B cell (primary cell): ENCODE results near the gene ARHGEF3. TPM values are rescaled to one million over a fixed set of nuclear protein-coding genes. Genes with fewer than 3 reads are reported as not detected.

ENCODE experiments used
- ATAC-seq: fragments of 200-7000 bp; cut with Tn5 transposase; one replicate; pipeline ENCODE4 v1.10.0; 2021; ENCODE audit warnings: low read depth, mild to moderate bottlenecking, moderate number of reproducible peaks, moderate library complexity
- CTCF ChIA-PET: fragments of 350-600 bp; sonication (Branson Sonifier 250); formaldehyde crosslinking; loops from one replicate; lab custom pipeline; 2021; ENCODE audit warnings: antibody characterized with exemption, inconsistent platforms; lab: Charles Lee
- POLR2A ChIA-PET: fragments of 350-600 bp; sonication (Branson Sonifier 250); formaldehyde crosslinking; loops from one replicate; lab custom pipeline; 2021; ENCODE audit warnings: antibody characterized with exemption; lab: Charles Lee
- DNase-seq: peaks from one replicate; pipeline ENCODE4 v3.0.0; 2013
- H2AFZ ChIP-seq: 2 replicates; pipeline ENCODE4 v1.6.1; 2012; ENCODE audit warnings: mild to moderate bottlenecking, low read depth, low read length; ENCODE audit not compliant: insufficient read depth, poor library complexity, severe bottlenecking
- H3K27ac ChIP-seq, 2 donors: 1 replicate in 1 of 2; 2 replicates in 1 of 2; pipeline ENCODE4 v1.5.1; 2012 to 2013; ENCODE audit warnings: low read length in 2 of 2, mild to moderate bottlenecking in 2 of 2, moderate library complexity in 1 of 2
- H3K27me3 ChIP-seq, 4 experiments: fragments of 200-600 bp in 1 of 4; sonication (generic) in 1 of 4; replicated peaks in 1 of 4; 1 replicate in 2 of 4; 2 replicates in 2 of 4; pipeline versions ENCODE4 v1.6.1 to v1.7.0; 2013 to 2016; ENCODE audit warnings: low read length in 3 of 4, mild to moderate bottlenecking in 2 of 4, mixed read lengths in 1 of 4, moderate library complexity in 1 of 4; ENCODE audit not compliant: insufficient read depth in 4 of 4, control insufficient read depth in 3 of 4; ENCODE audit errors: control extremely low read depth in 1 of 4
- H3K36me3 ChIP-seq, 2 experiments: replicated peaks in 1 of 2; 1 replicate in 1 of 2; 2 replicates in 1 of 2; pipeline versions ENCODE4 v1.6.1 to v1.7.1; 2013; ENCODE audit warnings: low read length in 1 of 2; ENCODE audit not compliant: insufficient read depth in 2 of 2, control insufficient read depth in 1 of 2; ENCODE audit errors: control extremely low read depth in 1 of 2, extremely low read depth in 1 of 2
- H3K4me1 ChIP-seq, 2 donors: fragments of 200-600 bp in 1 of 2; sonication (generic) in 1 of 2; 1 replicate in 1 of 2; 2 replicates in 1 of 2; pipeline versions ENCODE4 v1.5.1 to v1.6.1; 2013 to 2017; ENCODE audit warnings: low read length in 2 of 2; ENCODE audit not compliant: control insufficient read depth in 2 of 2, insufficient read depth in 2 of 2
- H3K4me2 ChIP-seq: replicated peaks from 2 replicates; pipeline ENCODE3; 2012; ENCODE audit warnings: mild to moderate bottlenecking, low read depth, low read length; ENCODE audit not compliant: poor library complexity, severe bottlenecking
- H3K4me3 ChIP-seq, 5 experiments: fragments of 200-600 bp in 1 of 5; sonication (generic) in 1 of 5; 1 replicate in 3 of 5; 2 replicates in 2 of 5; pipeline versions ENCODE4 v1.5.1 to v1.7.0; 2011 to 2016; ENCODE audit warnings: low read length in 4 of 5, mild to moderate bottlenecking in 4 of 5, low read depth in 2 of 5, control low read depth in 1 of 5, moderate library complexity in 1 of 5; ENCODE audit not compliant: insufficient read depth in 1 of 5; ENCODE audit errors: control extremely low read depth in 1 of 5, extremely low read depth in 1 of 5
- H3K79me2 ChIP-seq: fragments of 200-600 bp; sonication (generic); one replicate; pipeline ENCODE4 v1.6.0; 2016; ENCODE audit warnings: low read length; ENCODE audit not compliant: control insufficient read depth, insufficient read depth
- H3K9ac ChIP-seq: fragments of 200-600 bp; sonication (generic); 2 replicates; pipeline ENCODE4 v1.6.1; 2017; ENCODE audit warnings: mild to moderate bottlenecking, low read length, moderate library complexity
- H3K9me3 ChIP-seq, 3 donors: one replicate each; pipeline versions ENCODE4 v1.6.1 to v1.7.1; 2013; ENCODE audit warnings: low read length in 2 of 3; ENCODE audit not compliant: control insufficient read depth in 2 of 3, insufficient read depth in 1 of 3; ENCODE audit errors: control extremely low read depth in 1 of 3
- H4K20me1 ChIP-seq: 2 replicates; pipeline ENCODE4 v1.6.0; 2012; ENCODE audit warnings: mild to moderate bottlenecking, low read length; ENCODE audit not compliant: insufficient read depth, control insufficient read depth, poor library complexity, severe bottlenecking
- H3K27ac Mint-ChIP-seq: one replicate; pipeline ENCODE4 v1.8.0; 2021; ENCODE audit warnings: mixed read lengths
- H3K27me3 Mint-ChIP-seq: one replicate; pipeline ENCODE4 v1.8.0; 2021; ENCODE audit warnings: mixed read lengths
- H3K4me1 Mint-ChIP-seq: one replicate; pipeline ENCODE4 v1.8.0; 2021; ENCODE audit warnings: mixed read lengths
- H3K4me3 Mint-ChIP-seq: one replicate; pipeline ENCODE4 v1.8.0; 2021; ENCODE audit warnings: mixed read lengths
- H3K9me3 Mint-ChIP-seq: one replicate; pipeline ENCODE4 v1.8.0; 2022; ENCODE audit warnings: mixed read lengths; ENCODE audit not compliant: insufficient read depth
- CTCF ChIP-seq: fragments of 200-600 bp; IDR thresholded peaks from one replicate; pipeline ENCODE4 v1.8.0; 2022; ENCODE audit warnings: antibody characterized with exemption, mild to moderate bottlenecking
- EZH2 ChIP-seq: IDR thresholded peaks from 2 replicates; pipeline ENCODE4 v1.6.1; 2012; ENCODE audit warnings: borderline replicate concordance, low read depth, mild to moderate bottlenecking, moderate library complexity, low read length; ENCODE audit not compliant: insufficient read depth, poor library complexity, severe bottlenecking
- WGBS: methylation state at CpG from one replicate; pipeline ENCODE4 v1.1.5; 2013; ENCODE audit warnings: missing lambda C conversion rate; ENCODE audit not compliant: insufficient coverage; 5-methylcytosine and 5-hydroxymethylcytosine counted together
- intact Hi-C: fragments of 100-400 bp; cut with micrococcal nuclease; formaldehyde crosslinking; loops from one replicate; pipeline ENCODE4 v1.10.0; 2022
- polyA plus RNA-seq: library from polyadenylated mRNA; depleted of rRNA; stranded (reverse); fragments of >200 nt; gene quantifications from 2 replicates; pipeline ENCODE4 v1.2.3, GENCODE V29; 2012
- total RNA-seq, 2 donors: library from RNA; stranded (reverse); fragments of 120-200 nt in 1 of 2; gene quantifications; 1 replicate in 1 of 2; 2 replicates in 1 of 2; pipeline versions ENCODE4 v1.2.3 to v1.2.4, GENCODE V29; 2013 to 2022

Gene ARHGEF3
- total and polyA plus RNA-seq, 2 donors (not counting 1 experiment from before 2014, with no cell fraction given) = 30.8 to 33.5 TPM

GRCh38 chr3:56831572-56831971, 29.8 kb upstream of the ARHGEF3 start:
- Mint-ChIP-seq H3K27me3 (no peaks in the 10 kb centered on the region), H3K9me3 (no peaks in the 10 kb centered on the region), H3K4me3 (no peak overlapping the region), H3K4me1 (no peaks in the 10 kb centered on the region), H3K27ac (no peak overlapping the region)
- intact Hi-C loops = no loop called here
- no peak overlapping the region for H3K27ac ChIP-seq
- ChIA-PET POLR2A (no interaction called here), CTCF (interaction anchor here (1.8 kb wide), 1 partner anchor 31 kb away, joined by 3 read pairs; no protein-coding TSS in a partner anchor)
- TF ChIP-seq EZH2 (no peak), CTCF (no peak)
- H3K79me2 ChIP-seq = no peaks in the 10 kb centered on the region
- H3K27me3 ChIP-seq = no peaks in the 10 kb centered on the region
- no peaks in the 10 kb centered on the region for H3K9me3 ChIP-seq
- H3K36me3 ChIP-seq = no peaks in the 10 kb centered on the region
- H3K9ac ChIP-seq = no peak overlapping the region
- no peaks in the 10 kb centered on the region for H3K4me1 ChIP-seq
- no peak overlapping the region for H2AFZ ChIP-seq
- 96% methylated on average over 2 of the region's 3 CpGs for WGBS
- H4K20me1 ChIP-seq = no peaks in the 10 kb centered on the region
- H3K4me3 ChIP-seq = no peak overlapping the region
- DNase-seq (no peak), ATAC-seq (no peak)
- H3K4me2 ChIP-seq = no peak overlapping the region

- no peak overlapping the region for H3K27ac ChIP-seq
- no peak overlapping the region for H3K4me3 ChIP-seq
- H3K27me3 Mint-ChIP-seq = no peaks in the 10 kb centered on the region
- POLR2A ChIA-PET = no interaction called here
- CTCF ChIA-PET = interaction anchor here (1.8 kb wide), 1 partner anchor 31 kb away, joined by 3 read pairs; no protein-coding TSS in a partner anchor
- TF ChIP-seq CTCF (no peak), EZH2 (no peak)
- H2AFZ ChIP-seq = no peak overlapping the region
- no peaks in the 10 kb centered on the region for H3K9me3 ChIP-seq
- no peak overlapping the region for H3K4me3 Mint-ChIP-seq
- intact Hi-C loops = no loop called here
- no peaks in the 10 kb centered on the region for H3K4me1 ChIP-seq
- H3K27me3 ChIP-seq = peaks cover 0 to 2% (median 0%) of the 10 kb centered on the region in 4 experiments
- H3K4me1 Mint-ChIP-seq = no peaks in the 10 kb centered on the region
- H3K9ac ChIP-seq = no peak overlapping the region
- H3K79me2 ChIP-seq = no peaks in the 10 kb centered on the region
- 100% methylated on average over 2 of the region's 2 CpGs for WGBS
- ATAC-seq (no peak), DNase-seq (no peak)
- no peaks in the 10 kb centered on the region for H4K20me1 ChIP-seq
- no peaks in the 10 kb centered on the region for H3K9me3 Mint-ChIP-seq
- no peak overlapping the region for H3K27ac Mint-ChIP-seq
- H3K36me3 ChIP-seq = no peaks in the 10 kb centered on the region
- no peak overlapping the region for H3K4me2 ChIP-seq
Measured at GRCh38 chr3:56830884-56831283, 29.1 kb upstream of the ARHGEF3 start.
